WTC11 (cell line): Measurements from ENCODE around the gene F11R. TPM values are rescaled to one million over a fixed set of nuclear protein-coding genes. Genes with fewer than 3 reads are reported as not detected.

Experiments used
- ATAC-seq: fragments of 200-7000 bp; cut with Tn5 transposase; 2 replicates; pipeline ENCODE4 v1.10.0; 2021; ENCODE audit warnings: mild to moderate bottlenecking, moderate library complexity
- CTCF ChIA-PET: fragments of 300-600 bp; sonication (Branson Sonifier 250); formaldehyde crosslinking; loops from one replicate; lab custom pipeline; 2021; ENCODE audit warnings: antibody characterized with exemption; lab: Charles Lee
- POLR2A ChIA-PET: fragments of 350-600 bp; sonication (Branson Sonifier 250); formaldehyde crosslinking; loops from one replicate; lab custom pipeline; 2021; ENCODE audit warnings: antibody characterized with exemption; lab: Charles Lee
- DNase-seq: peaks from one replicate; pipeline ENCODE4 v3.0.0; 2021; ENCODE audit warnings: low spot score
- H3K27ac Mint-ChIP-seq: 2 replicates; pipeline ENCODE4 v1.8.0; 2021; ENCODE audit warnings: mixed read lengths
- H3K27me3 Mint-ChIP-seq: 2 replicates; pipeline ENCODE4 v1.8.0; 2021; ENCODE audit warnings: low read depth, mild to moderate bottlenecking, moderate library complexity, mixed read lengths
- H3K36me3 Mint-ChIP-seq: 2 replicates; pipeline ENCODE4 v1.8.0; 2021; ENCODE audit warnings: mixed read lengths
- H3K4me1 Mint-ChIP-seq: 2 replicates; pipeline ENCODE4 v1.8.0; 2022; ENCODE audit warnings: mixed read lengths
- H3K4me3 Mint-ChIP-seq: 2 replicates; pipeline ENCODE4 v1.8.0; 2021; ENCODE audit warnings: mild to moderate bottlenecking, moderate library complexity, mixed read lengths
- H3K9me3 Mint-ChIP-seq: 2 replicates; pipeline ENCODE4 v1.8.0; 2021; ENCODE audit warnings: mixed read lengths
- ATF6 ChIP-seq: sonication (generic); formaldehyde crosslinking; IDR thresholded peaks from 2 replicates; pipeline ENCODE4 v1.8.1; 2023; ENCODE audit warnings: mild to moderate bottlenecking, missing genetic modification reagents
- E2F1 ChIP-seq: sonication (generic); formaldehyde crosslinking; IDR thresholded peaks from 2 replicates; pipeline ENCODE4 v1.8.0; 2022; ENCODE audit warnings: mild to moderate bottlenecking, missing genetic modification reagents
- ELF4 ChIP-seq: sonication (generic); formaldehyde crosslinking; IDR thresholded peaks from 2 replicates; pipeline ENCODE4 v1.8.1; 2022; ENCODE audit warnings: low read depth, mild to moderate bottlenecking, moderate library complexity, missing genetic modification reagents
- FOXP4 ChIP-seq: sonication (generic); formaldehyde crosslinking; IDR thresholded peaks from 2 replicates; pipeline ENCODE4 v1.8.0; 2022; ENCODE audit warnings: mild to moderate bottlenecking, missing genetic modification reagents
- GRHL2 ChIP-seq: fragments of 250-450 bp; sonication (Bioruptor Pico); IDR thresholded peaks from 2 replicates; pipeline ENCODE4 v1.8.0; 2022; ENCODE audit warnings: mild to moderate bottlenecking, moderate library complexity; ENCODE audit not compliant: insufficient replicate concordance, severe bottlenecking
- GTF2I ChIP-seq: fragments of 250-450 bp; sonication (Bioruptor Pico); conservative IDR thresholded peaks from 2 replicates; pipeline ENCODE4 v1.4.0; 2021; ENCODE audit warnings: mild to moderate bottlenecking
- IRF2 ChIP-seq: sonication (generic); formaldehyde crosslinking; IDR thresholded peaks from 2 replicates; pipeline ENCODE4 v1.8.0; 2022; ENCODE audit warnings: low read depth, missing genetic modification reagents, borderline replicate concordance
- KAT7 ChIP-seq: sonication (generic); formaldehyde crosslinking; IDR thresholded peaks from 2 replicates; pipeline ENCODE4 v1.8.1; 2023; ENCODE audit warnings: missing genetic modification reagents, mild to moderate bottlenecking, borderline replicate concordance
- MAX ChIP-seq: sonication (generic); formaldehyde crosslinking; IDR thresholded peaks from 2 replicates; pipeline ENCODE4 v1.8.0; 2022; ENCODE audit warnings: mild to moderate bottlenecking, missing genetic modification reagents
- MLX ChIP-seq: sonication (generic); formaldehyde crosslinking; IDR thresholded peaks from 2 replicates; pipeline ENCODE4 v1.8.1; 2023; ENCODE audit warnings: mild to moderate bottlenecking, missing genetic modification reagents, moderate library complexity
- NR1H2 ChIP-seq: sonication (generic); formaldehyde crosslinking; IDR thresholded peaks from 2 replicates; pipeline ENCODE4 v1.9.0; 2021; ENCODE audit warnings: mild to moderate bottlenecking, moderate library complexity, missing genetic modification reagents
- PRRX2 ChIP-seq: fragments of 250-450 bp; sonication (Bioruptor Pico); IDR thresholded peaks from 2 replicates; pipeline ENCODE4 v1.8.0; 2021; ENCODE audit warnings: mild to moderate bottlenecking
- SMAD3 ChIP-seq: sonication (generic); formaldehyde crosslinking; IDR thresholded peaks from 2 replicates; pipeline ENCODE4 v1.8.0; 2022; ENCODE audit warnings: missing genetic modification reagents, mild to moderate bottlenecking, borderline replicate concordance
- SMAD4 ChIP-seq: sonication (generic); formaldehyde crosslinking; IDR thresholded peaks from 2 replicates; pipeline ENCODE4 v1.8.0; 2022; ENCODE audit warnings: mild to moderate bottlenecking, missing genetic modification reagents
- SOX15 ChIP-seq: fragments of 250-450 bp; sonication (Bioruptor Pico); IDR thresholded peaks from 2 replicates; pipeline ENCODE4 v1.9.0; 2021; ENCODE audit warnings: mild to moderate bottlenecking
- SP1 ChIP-seq: sonication (generic); formaldehyde crosslinking; conservative IDR thresholded peaks from 2 replicates; pipeline ENCODE4 v1.8.1; 2022; ENCODE audit warnings: missing genetic modification reagents
- ZBTB43 ChIP-seq: sonication (generic); formaldehyde crosslinking; IDR thresholded peaks from 2 replicates; pipeline ENCODE4 v1.8.1; 2023; ENCODE audit warnings: mild to moderate bottlenecking, missing genetic modification reagents
- ZNF232 ChIP-seq: sonication (generic); formaldehyde crosslinking; IDR thresholded peaks from 2 replicates; pipeline ENCODE4 v1.8.0; 2022; ENCODE audit warnings: mild to moderate bottlenecking, missing genetic modification reagents
- ZNF423 ChIP-seq: fragments of 250-450 bp; sonication (Bioruptor Pico); IDR thresholded peaks from 2 replicates; pipeline ENCODE4 v2.1.2; 2022; ENCODE audit warnings: mild to moderate bottlenecking, moderate library complexity
- ZNF425 ChIP-seq: fragments of 250-450 bp; sonication (Bioruptor Pico); conservative IDR thresholded peaks from 2 replicates; pipeline ENCODE4 v1.9.0; 2021; ENCODE audit warnings: mild to moderate bottlenecking
- ZNF532 ChIP-seq: fragments of 250-450 bp; sonication (Bioruptor Pico); IDR thresholded peaks from 2 replicates; pipeline ENCODE4 v1.9.0; 2021; ENCODE audit warnings: mild to moderate bottlenecking, borderline replicate concordance
- total RNA-seq: library from RNA; stranded (reverse); gene quantifications from 3 replicates; pipeline ENCODE4 v1.2.3, GENCODE V29; 2021

F11R gene
- total RNA-seq, 1 experiment from 2014 or later: 202 TPM

- Mint-ChIP-seq H3K4me3 (peak within 1 kb of the TSS; percentile 86), H3K27me3 (no peaks in the 10 kb centered on the region), H3K36me3 (peaks cover 39% of the 10 kb centered on the region), H3K9me3 (no peaks in the 10 kb centered on the region), H3K27ac (peak within 1 kb of the TSS; percentile 92), H3K4me1 (peaks cover 36% of the 10 kb centered on the region)
- DNase-seq (peak; percentile 81), ATAC-seq (peak; percentile 77)
- POLR2A ChIA-PET: interaction anchor here (0.7 to 2.2 kb wide), 5 partner anchors 18 to 94 kb away, joined by 3 to 20 read pairs (median 5); partner anchors contain the start of genes DEDD and F11R
- CTCF ChIA-PET: interaction anchor here (0.6 to 5.9 kb wide), 21 partner anchors 9 to 261 kb away, joined by 3 to 47 read pairs (median 4); partner anchors contain the start of genes F11R, KLHDC9 and NECTIN4
- TF ChIP-seq ZBTB43 (CRISPR knock-in tag) (no peak; the same call in 1 of the 2 replicates), KAT7 (CRISPR knock-in tag) (0 out of 2 replicates have a peak, but pooled peaks have one; percentile 55), ZNF423 (CRISPR knock-in tag) (no peak), NR1H2 (CRISPR knock-in tag) (no peak), ATF6 (CRISPR knock-in tag) (no peak), SMAD4 (CRISPR knock-in tag) (0 out of 2 replicates have a peak, but pooled peaks have one; percentile 50), ELF4 (CRISPR knock-in tag) (no peak), SOX15 (no peak), IRF2 (CRISPR knock-in tag) (no peak), ZNF532 (CRISPR knock-in tag) (no peak), SMAD3 (CRISPR knock-in tag) (no peak), GRHL2 (CRISPR knock-in tag) (no peak), PRRX2 (CRISPR knock-in tag) (0 out of 2 replicates have a peak, but pooled peaks have one; percentile 74), GTF2I (CRISPR knock-in tag) (no peak), ZNF232 (CRISPR knock-in tag) (no peak), MAX (CRISPR knock-in tag) (peak; percentile 79), SP1 (CRISPR knock-in tag) (peak; percentile 82), E2F1 (0 out of 2 replicates have a peak, but pooled peaks have one; percentile 42), FOXP4 (CRISPR knock-in tag) (peak; percentile 41; the same call in 1 of the 2 replicates), MLX (no peak), ZNF425 (CRISPR knock-in tag) (no peak)
These were observed 17.7 kb upstream of the F11R start, which contains the start of gene TSTD1 for GRCh38 chr1:161038523-161039153. TSTD1 (minus strand) TSS chr1:161038964; CDS start chr1:161038889, 75 bp downstream.
